Keratinocyte (primary cell): ENCODE measurements around the gene PERP. TPM values are rescaled to one million over a fixed set of nuclear protein-coding genes. Genes with fewer than 3 reads are reported as not detected.

Experiments
- DNase-seq: peaks from one replicate; pipeline ENCODE4 v3.0.0-alpha.2; 2011; ENCODE audit warnings: low read depth, missing footprints, low spot score
- FAIRE-seq: peaks from 2 replicates; lab custom pipeline; 2011; peaks lifted over from hg19 to GRCh38; lab: Jason Lieb, UNC
- H2AFZ ChIP-seq: 2 replicates; pipeline ENCODE4 v1.6.0; 2012; ENCODE audit warnings: low read length, control low read depth, inconsistent platforms; ENCODE audit not compliant: control insufficient read depth
- H3K27ac ChIP-seq: 2 replicates; pipeline ENCODE4 v1.5.1; 2011; ENCODE audit warnings: low read length; ENCODE audit not compliant: control insufficient read depth, insufficient read depth
- H3K27me3 ChIP-seq: 3 replicates; pipeline ENCODE4 v1.6.0; 2011; ENCODE audit warnings: low read length; ENCODE audit not compliant: control insufficient read depth, insufficient read depth; ENCODE audit errors: extremely low read depth
- H3K36me3 ChIP-seq, 2 experiments: 2 replicates in 1 of 2; 3 replicates in 1 of 2; pipeline ENCODE4 v1.5.1; 2011; ENCODE audit warnings: low read length in 2 of 2, mild to moderate bottlenecking in 1 of 2; ENCODE audit not compliant: control insufficient read depth in 2 of 2, insufficient read depth in 2 of 2; ENCODE audit errors: extremely low read depth in 1 of 2
- H3K4me1 ChIP-seq: 3 replicates; pipeline ENCODE4 v1.5.1; 2011; ENCODE audit warnings: low read length; ENCODE audit not compliant: control insufficient read depth, insufficient read depth; ENCODE audit errors: extremely low read depth
- H3K4me2 ChIP-seq: 3 replicates; pipeline ENCODE4 v1.6.0; 2011; ENCODE audit warnings: low read depth, low read length; ENCODE audit not compliant: control insufficient read depth, insufficient read depth; ENCODE audit errors: extremely low read depth
- H3K4me3 ChIP-seq, 3 experiments: fragments of 200-600 bp in 1 of 3; sonication (generic) in 1 of 3; 2 replicates in 2 of 3; 3 replicates in 1 of 3; pipeline ENCODE4 v1.5.1; 2011 to 2016; ENCODE audit warnings: low read length in 3 of 3, mild to moderate bottlenecking in 3 of 3, control low read depth in 2 of 3, inconsistent platforms in 1 of 3, low read depth in 1 of 3, mixed read lengths in 1 of 3, mixed run types in 1 of 3, moderate library complexity in 1 of 3; ENCODE audit not compliant: control insufficient read depth in 2 of 3, insufficient read depth in 2 of 3; ENCODE audit errors: extremely low read depth in 1 of 3
- H3K79me2 ChIP-seq: 2 replicates; pipeline ENCODE4 v1.6.0; 2012; ENCODE audit warnings: low read length; ENCODE audit not compliant: control insufficient read depth, insufficient read depth
- H3K9ac ChIP-seq: 3 replicates; pipeline ENCODE4 v1.6.0; 2011; ENCODE audit warnings: low read length; ENCODE audit not compliant: control insufficient read depth, insufficient read depth; ENCODE audit errors: extremely low read depth
- H3K9me1 ChIP-seq: 3 replicates; pipeline ENCODE4 v1.6.0; 2011; ENCODE audit warnings: low read length; ENCODE audit not compliant: control insufficient read depth, insufficient read depth; ENCODE audit errors: extremely low read depth
- H3K9me3 ChIP-seq: 2 replicates; pipeline ENCODE4 v1.5.1; 2012; ENCODE audit warnings: low read depth, low read length; ENCODE audit not compliant: control insufficient read depth
- H4K20me1 ChIP-seq: 3 replicates; pipeline ENCODE4 v1.6.0; 2011; ENCODE audit warnings: low read length; ENCODE audit not compliant: control insufficient read depth, insufficient read depth; ENCODE audit errors: extremely low read depth
- CTCF ChIP-seq, 3 experiments: IDR thresholded peaks in 1 of 3; conservative IDR thresholded peaks in 1 of 3; optimal IDR thresholded peaks in 1 of 3; 2 replicates in 2 of 3; 3 replicates in 1 of 3; pipeline versions ENCODE3 to v1.5.1; 2011; ENCODE audit warnings: low read length in 3 of 3, mild to moderate bottlenecking in 3 of 3, moderate library complexity in 2 of 3, control low read depth in 1 of 3, inconsistent platforms in 1 of 3; ENCODE audit not compliant: insufficient read depth in 2 of 3; ENCODE audit errors: extremely low read depth in 1 of 3
- EZH2 ChIP-seq: IDR thresholded peaks from one replicate; pipeline ENCODE4 v1.6.1; 2012; ENCODE audit warnings: inconsistent platforms, mild to moderate bottlenecking, low read length, moderate library complexity
- dilution Hi-C: fragments of 300-500 bp; cut with MboI; formaldehyde crosslinking; loops from one replicate; pipeline ENCODE4 v1.7.0; 2020; ENCODE audit warnings: low sequenced_read_pairs; ENCODE audit not compliant: extremely low pct_ligation_motif_present
- polyA plus RNA-seq, 5 experiments: library from polyadenylated mRNA; depleted of rRNA in 3 of 5; stranded (reverse) in 3 of 5; stranded (forward) in 1 of 5; unstranded in 1 of 5; fragments of >200 nt; gene quantifications; 1 replicate in 1 of 5; 2 replicates in 3 of 5; 3 replicates in 1 of 5; pipeline versions ENCODE4 v1.2.1 to v1.2.3, GENCODE V29; 2011 to 2012; ENCODE audit warnings: missing spikeins in 2 of 5, low read depth in 1 of 5, low replicate concordance in 1 of 5

The PERP gene
- polyA plus RNA-seq, 1 donor (not counting 4 experiments of a cell fraction or from before 2014, with no cell fraction given) = 525 TPM

- no peak overlapping the region for H3K4me2 ChIP-seq
- peaks cover 6% of the 10 kb centered on the region for H3K4me1 ChIP-seq
- H2AFZ ChIP-seq = no peak overlapping the region
- H3K79me2 ChIP-seq = no peaks in the 10 kb centered on the region
- H3K36me3 ChIP-seq = no peaks in the 10 kb centered on the region
- FAIRE-seq (no peak), DNase-seq (no peak)
- no peak overlapping the region for H3K9ac ChIP-seq
- H3K27me3 ChIP-seq = no peaks in the 10 kb centered on the region
- TF ChIP-seq EZH2 = no peak
- no peak for TF ChIP-seq CTCF (optimal IDR thresholded peaks at IDR 0.05 in 1 of 3, IDR thresholded peaks at IDR 0.05 in 1 of 3, conservative IDR thresholded peaks at IDR 0.05 in 1 of 3; ENCODE audit: extremely low read depth in 1 of 3, insufficient read depth in 2 of 3, low read length in 3 of 3)
- H3K9me1 ChIP-seq = no peaks in the 10 kb centered on the region
- H3K9me3 ChIP-seq = no peaks in the 10 kb centered on the region
- dilution Hi-C loops = no loop called here
- H3K27ac ChIP-seq = no peak overlapping the region
- H4K20me1 ChIP-seq = no peaks in the 10 kb centered on the region
- no peak overlapping the region for H3K4me3 ChIP-seq
Observed at GRCh38 chr6:138044972-138045371, 62.2 kb downstream of the PERP start.

GRCh38 chr6:138044458-138044857 lies 62.8 kb downstream of the PERP start:
- Histone ChIP-seq H3K27ac (peak overlapping the region; percentile 70), H3K36me3 (no peaks in the 10 kb centered on the region), H3K9me3 (no peaks in the 10 kb centered on the region), H3K9me1 (no peaks in the 10 kb centered on the region), H3K79me2 (no peaks in the 10 kb centered on the region), H3K9ac (peak overlapping the region; percentile 26), H3K4me1 (peaks cover 6% of the 10 kb centered on the region), H3K4me2 (no peak overlapping the region), H2AFZ (no peak overlapping the region), H3K27me3 (no peaks in the 10 kb centered on the region), H3K4me3 (no peak overlapping the region), H4K20me1 (no peaks in the 10 kb centered on the region)
- DNase-seq (peak; percentile 79), FAIRE-seq (peak; percentile 94)
- dilution Hi-C loops = no loop called here
- TF ChIP-seq EZH2 (no peak), CTCF (optimal IDR thresholded peaks at IDR 0.05 in 1 of 3, IDR thresholded peaks at IDR 0.05 in 1 of 3, conservative IDR thresholded peaks at IDR 0.05 in 1 of 3; ENCODE audit: extremely low read depth in 1 of 3, insufficient read depth in 2 of 3, low read length in 3 of 3) (no peak)

Other genes with a start within 250 kb of the PERP start
- gene TNFAIP3, start 240.2 kb downstream of the PERP start, polyA plus RNA-seq = 73.3 to 141 TPM (median 109 TPM) in 3 replicates
- 0.09 to 0.14 TPM (median 0.13 TPM) in 3 replicates for gene ARFGEF3, start 54.5 kb upstream of the PERP start, polyA plus RNA-seq
- gene PBOV1, start 111.1 kb upstream of the PERP start, polyA plus RNA-seq = not detected in 3 replicates